A673 (cell line): ENCODE results near the gene EXOC3. TPM values are rescaled to one million over a fixed set of nuclear protein-coding genes. Genes with fewer than 3 reads are reported as not detected.
A peak's percentile ranks its signal among the peaks of the same experiment; 100 is the strongest.

ENCODE experiments used
- BruUV-seq: library from RNA; stranded (reverse); fragments of 400-500 nt; replicated peaks from 2 replicates; lab custom pipeline; 2021; lab: Mats Ljungman, UMichigan
- CTCF ChIA-PET: fragments of 300-600 bp; sonication (Branson Sonifier 250); formaldehyde crosslinking; loops from one replicate; lab custom pipeline; 2022; ENCODE audit warnings: antibody characterized with exemption; lab: Charles Lee
- POLR2A ChIA-PET: fragments of 300-600 bp; sonication (Branson Sonifier 250); formaldehyde crosslinking; loops from one replicate; lab custom pipeline; 2022; ENCODE audit warnings: antibody characterized with exemption; ENCODE audit not compliant: low non-redundant PET; lab: Charles Lee
- DNase-seq: peaks from one replicate; pipeline ENCODE4 v3.0.0-alpha.2; 2015; ENCODE audit warnings: low spot score
- H3K27ac ChIP-seq: fragments of 200-600 bp; sonication (generic); 2 replicates; pipeline ENCODE4 v1.5.1; 2016; ENCODE audit warnings: mixed run types, low read depth, mild to moderate bottlenecking, mixed read lengths, antibody characterized with exemption, low read length; ENCODE audit not compliant: poor library complexity, severe bottlenecking
- H3K27me3 ChIP-seq: fragments of 200-600 bp; sonication (generic); replicated peaks from 2 replicates; pipeline ENCODE4 v1.6.1; 2017; ENCODE audit warnings: mixed run types, low read depth, mild to moderate bottlenecking, mixed read lengths, antibody characterized with exemption, low read length; ENCODE audit not compliant: insufficient read depth, poor library complexity
- H3K36me3 ChIP-seq: fragments of 200-600 bp; sonication (generic); 2 replicates; pipeline ENCODE4 v1.6.1; 2016; ENCODE audit warnings: mixed run types, mild to moderate bottlenecking, mixed read lengths, antibody characterized with exemption, low read length; ENCODE audit not compliant: insufficient read depth, poor library complexity, severe bottlenecking
- H3K4me1 ChIP-seq: fragments of 200-600 bp; sonication (generic); 2 replicates; pipeline ENCODE4 v1.6.1; 2017; ENCODE audit warnings: mixed run types, mild to moderate bottlenecking, mixed read lengths, antibody characterized with exemption, low read length; ENCODE audit not compliant: insufficient read depth, poor library complexity, severe bottlenecking
- H3K4me3 ChIP-seq: fragments of 200-600 bp; sonication (generic); 2 replicates; pipeline ENCODE4 v1.5.1; 2016; ENCODE audit warnings: low read depth, mixed run types, mild to moderate bottlenecking, mixed read lengths, low read length; ENCODE audit not compliant: poor library complexity, severe bottlenecking
- H3K9me3 ChIP-seq: fragments of 200-600 bp; sonication (generic); 2 replicates; pipeline ENCODE4 v1.6.1; 2016; ENCODE audit warnings: mixed run types, low read depth, mild to moderate bottlenecking, mixed read lengths, antibody characterized with exemption, low read length; ENCODE audit not compliant: poor library complexity, severe bottlenecking
- EZH2 ChIP-seq: fragments of 200-600 bp; sonication (generic); IDR thresholded peaks from 2 replicates; pipeline ENCODE4 v1.6.1; 2017; ENCODE audit warnings: borderline replicate concordance, low read depth, mild to moderate bottlenecking, mixed read lengths, antibody characterized with exemption, low read length; ENCODE audit not compliant: poor library complexity, severe bottlenecking
- intact Hi-C: fragments of 100-400 bp; cut with micrococcal nuclease; formaldehyde crosslinking; loops from one replicate; pipeline ENCODE4 v1.10.0; 2022; ENCODE audit not compliant: unreplicated experiment
- total RNA-seq: library from RNA; stranded (reverse); gene quantifications from 2 replicates; pipeline ENCODE4 v1.2.3, GENCODE V29; 2021
- TF ChIP-seq, protein P1 (sequence below): fragments of 300-800, 200-600 bp; sonication (generic); conservative IDR thresholded peaks from 2 replicates; pipeline ENCODE4 v1.5.1; 2017; ENCODE audit warnings: low read depth, mild to moderate bottlenecking, antibody characterized with exemption, low read length, moderate library complexity, mixed read lengths

Gene EXOC3
- total RNA-seq, 1 experiment from 2014 or later, result 46.7 TPM

DNA sequence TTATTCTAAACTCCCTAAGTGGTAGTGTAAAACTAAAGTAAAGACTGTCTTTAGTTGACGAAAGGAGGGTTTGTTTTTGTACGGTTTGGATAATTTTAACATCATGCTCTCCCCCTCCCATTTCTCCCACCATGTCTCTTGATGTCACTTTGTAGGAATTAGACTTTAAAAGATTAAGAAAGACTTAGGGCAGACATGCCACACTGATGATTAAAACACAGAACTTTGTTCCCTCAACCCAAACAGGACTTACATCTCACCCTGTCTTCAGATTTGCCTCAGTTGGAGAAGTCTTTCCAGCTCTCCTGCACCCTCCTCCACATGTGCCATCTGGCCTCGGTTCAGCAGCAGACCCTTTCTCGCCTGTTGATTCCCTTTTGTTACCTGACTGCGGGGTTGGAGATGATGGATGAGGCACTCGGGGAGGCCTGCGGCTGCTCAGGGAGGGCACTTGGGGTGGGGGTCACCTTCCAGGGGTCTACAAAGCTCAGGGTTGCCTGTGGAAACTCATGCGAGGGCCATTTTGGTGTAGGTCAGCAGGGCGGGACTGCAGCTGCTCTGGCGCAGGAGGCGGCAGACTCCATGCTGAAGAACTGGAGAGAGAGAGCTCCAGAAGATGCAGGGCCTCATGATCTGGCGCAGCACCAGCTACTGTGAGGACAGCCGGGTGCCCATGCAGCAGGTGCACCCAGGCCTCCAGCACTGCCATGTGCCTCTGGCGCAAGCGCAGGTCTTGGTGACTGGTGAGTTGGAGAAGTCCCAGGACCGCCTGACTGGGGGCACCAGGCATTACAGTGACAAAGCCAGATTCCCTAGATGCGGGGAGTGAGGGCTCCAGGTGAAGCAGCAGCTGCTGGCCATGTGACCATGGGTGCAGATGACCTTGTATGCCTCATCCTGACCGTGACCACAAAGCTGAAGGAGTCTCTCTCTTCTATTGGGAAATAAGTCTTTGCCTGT lies 24.5 kb upstream of the EXOC3 start:
- Histone ChIP-seq H3K36me3 (no peaks in the 10 kb centered on the region), H3K4me1 (peaks cover 13% of the 10 kb centered on the region), H3K27ac (peak overlapping the region; percentile 15), H3K9me3 (no peaks in the 10 kb centered on the region), H3K27me3 (no peaks in the 10 kb centered on the region), H3K4me3 (no peak overlapping the region)
- no peak for TF ChIP-seq EZH2
- TF ChIP-seq, protein P1, sequence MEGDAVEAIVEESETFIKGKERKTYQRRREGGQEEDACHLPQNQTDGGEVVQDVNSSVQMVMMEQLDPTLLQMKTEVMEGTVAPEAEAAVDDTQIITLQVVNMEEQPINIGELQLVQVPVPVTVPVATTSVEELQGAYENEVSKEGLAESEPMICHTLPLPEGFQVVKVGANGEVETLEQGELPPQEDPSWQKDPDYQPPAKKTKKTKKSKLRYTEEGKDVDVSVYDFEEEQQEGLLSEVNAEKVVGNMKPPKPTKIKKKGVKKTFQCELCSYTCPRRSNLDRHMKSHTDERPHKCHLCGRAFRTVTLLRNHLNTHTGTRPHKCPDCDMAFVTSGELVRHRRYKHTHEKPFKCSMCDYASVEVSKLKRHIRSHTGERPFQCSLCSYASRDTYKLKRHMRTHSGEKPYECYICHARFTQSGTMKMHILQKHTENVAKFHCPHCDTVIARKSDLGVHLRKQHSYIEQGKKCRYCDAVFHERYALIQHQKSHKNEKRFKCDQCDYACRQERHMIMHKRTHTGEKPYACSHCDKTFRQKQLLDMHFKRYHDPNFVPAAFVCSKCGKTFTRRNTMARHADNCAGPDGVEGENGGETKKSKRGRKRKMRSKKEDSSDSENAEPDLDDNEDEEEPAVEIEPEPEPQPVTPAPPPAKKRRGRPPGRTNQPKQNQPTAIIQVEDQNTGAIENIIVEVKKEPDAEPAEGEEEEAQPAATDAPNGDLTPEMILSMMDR, result no peak
- POLR2A ChIA-PET, result no interaction called here
- intact Hi-C loops, result no loop called here
- no TSS peak for BruUV-seq
- no peak for DNase-seq
- CTCF ChIA-PET, result interaction anchor here (1.2 kb wide), 1 partner anchor 13 kb away, joined by 4 read pairs; no protein-coding TSS in a partner anchor

DNA sequence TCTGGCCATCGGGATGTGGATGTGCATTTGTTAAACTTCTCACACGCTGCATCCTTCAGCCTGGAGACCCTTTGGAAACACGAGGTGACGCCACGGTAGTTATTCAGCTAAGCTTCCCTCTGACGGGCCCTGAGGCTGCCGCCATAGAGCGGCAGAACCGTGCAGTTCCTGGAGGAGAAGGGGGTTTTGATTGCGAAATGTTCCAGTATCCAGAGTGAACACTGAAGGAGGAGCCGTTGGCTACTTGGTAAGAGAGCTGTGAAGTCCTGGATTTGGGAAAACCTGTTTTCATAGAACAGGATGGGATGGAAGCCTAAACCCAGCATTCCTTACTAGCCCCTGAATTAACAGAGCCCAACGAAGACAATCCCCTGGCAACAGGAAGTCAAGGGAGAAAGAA lies 23.0 kb upstream of the EXOC3 start:
- ChIA-PET CTCF (no interaction called here), POLR2A (no interaction called here)

DNA sequence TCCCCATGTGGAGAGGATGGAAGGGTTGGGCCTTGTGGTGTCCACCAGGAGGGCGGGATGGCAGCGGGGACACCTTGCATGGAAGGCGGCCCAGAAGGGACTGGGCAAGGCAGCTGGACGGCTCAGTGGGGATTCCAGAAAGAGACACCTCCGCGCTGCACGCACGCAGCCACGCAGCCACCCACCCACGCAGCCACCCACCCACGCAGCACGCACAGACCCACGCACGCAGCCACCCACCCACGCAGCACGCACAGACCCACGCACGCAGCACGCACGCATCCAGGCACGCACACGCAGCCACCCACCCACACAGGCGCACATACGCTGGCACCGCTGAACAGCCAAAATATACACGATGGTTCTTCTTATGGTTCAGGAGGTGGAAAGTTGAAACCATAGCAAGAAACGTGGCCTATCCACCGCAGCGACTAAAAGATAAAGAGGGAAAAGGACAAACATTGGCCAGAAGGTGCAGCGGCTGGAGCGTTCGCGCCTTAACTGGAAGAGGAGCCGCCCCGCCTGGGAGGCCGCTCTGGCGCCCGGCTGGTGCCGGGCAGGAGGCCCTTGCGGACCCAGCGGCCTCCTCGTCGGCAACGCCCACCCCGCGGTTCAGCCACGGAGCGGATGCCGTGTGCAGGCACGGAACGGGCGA lies 22.2 kb upstream of the EXOC3 start:
- intact Hi-C loops, result no loop called here
- Histone ChIP-seq H3K36me3 (no peaks in the 10 kb centered on the region), H3K4me1 (peaks cover 13% of the 10 kb centered on the region), H3K4me3 (no peak overlapping the region), H3K27me3 (no peaks in the 10 kb centered on the region), H3K9me3 (no peaks in the 10 kb centered on the region), H3K27ac (no peak overlapping the region)
- ChIA-PET POLR2A (no interaction called here), CTCF (no interaction called here)
- TF ChIP-seq EZH2, result no peak
- TF ChIP-seq, protein P1, result no peak
- DNase-seq, result no peak
- BruUV-seq, result no TSS peak

More for the DNA sequence above, 23.0 kb upstream of the EXOC3 start:
- Histone ChIP-seq H3K36me3 (no peaks in the 10 kb centered on the region), H3K27ac (no peak overlapping the region), H3K4me3 (no peak overlapping the region), H3K4me1 (peaks cover 13% of the 10 kb centered on the region), H3K27me3 (no peaks in the 10 kb centered on the region), H3K9me3 (no peaks in the 10 kb centered on the region)
- no peak for DNase-seq
- TF ChIP-seq EZH2, result no peak
- TF ChIP-seq, protein P1, result no peak
- intact Hi-C loops, result no loop called here
- BruUV-seq, result no TSS peak
